ENCODE measurements around the gene CCDC197. TPM values are rescaled to one million over a fixed set of nuclear protein-coding genes. Genes with fewer than 3 reads are reported as not detected.

CCDC197 gene
- total RNA-seq, 1 experiment from 2014 or later, result not detected

DNA sequence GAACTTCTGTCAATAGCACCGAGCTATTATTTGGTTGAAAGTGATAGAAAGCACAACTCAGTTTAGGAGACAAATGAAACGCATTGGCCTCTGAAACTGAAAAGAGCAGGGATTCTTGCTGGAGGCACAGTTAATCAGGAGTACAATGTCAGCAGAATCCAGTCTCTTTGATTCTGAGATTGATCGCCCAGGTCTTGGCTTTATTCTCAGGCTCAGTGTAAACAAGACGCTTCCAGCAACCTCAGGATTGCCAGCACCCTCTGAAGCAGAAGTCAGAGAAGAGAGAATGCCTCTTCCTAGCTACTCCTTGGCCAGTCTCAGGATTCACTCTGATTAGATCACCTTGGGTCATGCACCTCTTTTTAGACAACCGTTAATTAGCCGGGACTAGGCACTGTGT, 17.3 kb downstream of the CCDC197 start:
- no peaks in the 10 kb centered on the region for H3K36me3 Mint-ChIP-seq (ENCODE audit: insufficient read depth in 1 of 3, low read depth in 3 of 3)
- H3K27ac Mint-ChIP-seq, result no peak overlapping the region
- no peak overlapping the region for H3K4ac ChIP-seq (ENCODE audit: low read depth, low read length)
- no peaks in the 10 kb centered on the region for H3K79me1 ChIP-seq (ENCODE audit: insufficient read depth, low read depth, low read length, poor library complexity, severe bottlenecking)
- H3K23ac ChIP-seq (ENCODE audit: insufficient read length, low read depth, low read length), result no peak overlapping the region
- DNase-seq, result no peak
- H3K9me3 ChIP-seq (ENCODE audit: control insufficient read depth, low read depth, low read length), result no peaks in the 10 kb centered on the region
- no peak overlapping the region for H3K14ac ChIP-seq (ENCODE audit: insufficient read depth, low read length)
- H3K56ac ChIP-seq (ENCODE audit: insufficient read length, low read depth, low read length), result no peak overlapping the region
- H3K9me3 Mint-ChIP-seq, result no peaks in the 10 kb centered on the region
- H2AK5ac ChIP-seq (ENCODE audit: insufficient read length, low read length), result no peak overlapping the region
- H2BK5ac ChIP-seq (ENCODE audit: insufficient read length, low read length), result no peak overlapping the region
- H3K18ac ChIP-seq (ENCODE audit: insufficient read length, low read depth, low read length), result no peak overlapping the region
- H2BK15ac ChIP-seq (ENCODE audit: low read depth, low read length), result no peak overlapping the region
- H3K4me1 Mint-ChIP-seq, result peaks cover 3 to 17% of the 10 kb centered on the region in 2 experiments; a peak in 3 of 4 replicates
- no peak overlapping the region for H3T11ph ChIP-seq (ENCODE audit: low read length)
- no peak overlapping the region for H2AFZ ChIP-seq (ENCODE audit: low read length)
- H4K91ac ChIP-seq (ENCODE audit: insufficient read length, low read depth, low read length), result no peak overlapping the region
- peaks cover 19% of the 10 kb centered on the region for H3K27me3 Mint-ChIP-seq (ENCODE audit: low read depth)
- H3K79me2 ChIP-seq (ENCODE audit: insufficient read depth, low read length), result no peaks in the 10 kb centered on the region
- H4K5ac ChIP-seq (ENCODE audit: insufficient read length, low read depth, low read length), result no peak overlapping the region
- no peaks in the 10 kb centered on the region for H3K27me3 ChIP-seq (ENCODE audit: insufficient read depth, low read length)
- no peak overlapping the region for H3K4me3 Mint-ChIP-seq
- no peak overlapping the region for H3K9ac ChIP-seq (ENCODE audit: extremely low read depth, insufficient read length, low read length)
- no peak overlapping the region for H4K8ac ChIP-seq (replicated peaks; ENCODE audit: insufficient read length, low read depth, low read length)
- H4K20me1 ChIP-seq (ENCODE audit: control insufficient read depth, insufficient read depth, insufficient read length), result no peaks in the 10 kb centered on the region
- H2BK20ac ChIP-seq (ENCODE audit: low read depth, low read length, poor library complexity, severe bottlenecking), result no peak overlapping the region
- H3K4me2 ChIP-seq (ENCODE audit: insufficient read depth, insufficient read length, low read length), result no peak overlapping the region
- H3K4me1 ChIP-seq (ENCODE audit: insufficient read depth, low read length), result no peaks in the 10 kb centered on the region
- TF ChIP-seq CTCF (conservative IDR thresholded peaks at IDR 0.05), result no peak
- H3K23me2 ChIP-seq (ENCODE audit: insufficient read length, low read depth, low read length, poor library complexity, severe bottlenecking), result no peaks in the 10 kb centered on the region
- H2BK12ac ChIP-seq (ENCODE audit: insufficient read length, low read depth, low read length), result no peak overlapping the region
- no peak overlapping the region for H2BK120ac ChIP-seq (ENCODE audit: low read depth, low read length, poor library complexity, severe bottlenecking)
- no CpG with 5 or more reads among the region's 6 CpGs for whole genome bisulfite sequencing (ENCODE audit: extremely low coverage, insufficient read length, low lambda C conversion rate)
- H3K27ac ChIP-seq (ENCODE audit: insufficient read length, low read depth, low read length), result no peak overlapping the region

Measured in H9 (cell line).